Aorta (tissue), 5 donors: Measurements from ENCODE around the gene PMEPA1. TPM values are rescaled to one million over a fixed set of nuclear protein-coding genes. Genes with fewer than 3 reads are reported as not detected.

Source experiments
- ATAC-seq: fragments of 200-7000 bp; cut with Tn5 transposase; one replicate; pipeline ENCODE4 v1.9.1; 2022; ENCODE audit warnings: moderate library complexity; ENCODE audit not compliant: low FRiP score
- DNase-seq, 2 donors: peaks; one replicate each; pipeline ENCODE4 v3.0.0-alpha.2; 2020
- H3K27ac ChIP-seq, 2 donors: one replicate each; pipeline ENCODE4 v1.5.1; 2013; ENCODE audit warnings: low read length in 2 of 2, mild to moderate bottlenecking in 2 of 2, moderate library complexity in 2 of 2, control low read depth in 1 of 2, inconsistent platforms in 1 of 2, low read depth in 1 of 2
- H3K27me3 ChIP-seq, 2 donors: one replicate each; pipeline ENCODE4 v1.6.1; 2013; ENCODE audit warnings: control low read depth in 1 of 2, low read length in 1 of 2, mild to moderate bottlenecking in 1 of 2, moderate library complexity in 1 of 2; ENCODE audit not compliant: insufficient read depth in 2 of 2, control insufficient read depth in 1 of 2
- H3K36me3 ChIP-seq, 2 donors: one replicate each; pipeline ENCODE4 v1.6.1; 2013; ENCODE audit warnings: control low read depth in 1 of 2, low read length in 1 of 2, mild to moderate bottlenecking in 1 of 2; ENCODE audit not compliant: insufficient read depth in 2 of 2, control insufficient read depth in 1 of 2
- H3K4me1 ChIP-seq, 2 donors: one replicate each; pipeline ENCODE4 v1.6.1; 2013; ENCODE audit warnings: low read length in 2 of 2, control low read depth in 1 of 2, mild to moderate bottlenecking in 1 of 2, moderate library complexity in 1 of 2; ENCODE audit not compliant: insufficient read depth in 2 of 2, control insufficient read depth in 1 of 2
- H3K4me3 ChIP-seq, 2 donors: one replicate each; pipeline ENCODE4 v1.5.1; 2013; ENCODE audit warnings: low read length in 2 of 2, control low read depth in 1 of 2, mild to moderate bottlenecking in 1 of 2
- H3K9me3 ChIP-seq: one replicate; pipeline ENCODE4 v1.6.1; 2013; ENCODE audit warnings: mild to moderate bottlenecking, low read length; ENCODE audit not compliant: control insufficient read depth
- WGBS, 2 donors: extraction: QIAGEN DNeasy Blood & Tissue Kit; methylation state at CpG; one replicate each; pipeline ENCODE4 v1.1.7; 2013; 5-methylcytosine and 5-hydroxymethylcytosine counted together
- intact Hi-C, 2 donors: fragments of 100-400 bp; cut with DNase I; formaldehyde crosslinking; loops; one replicate each; pipeline versions ENCODE4 v1.14.2 to v1.15.0; 2022
- polyA plus RNA-seq, 2 donors: library from polyadenylated mRNA; stranded (reverse); fragments of 200-250 nt; gene quantifications; one replicate each; pipeline ENCODE4 v1.2.3, GENCODE V29; 2013
- total RNA-seq, 2 donors: library from RNA; stranded (reverse); fragmentation: NEBNext Ultra II Directional; extraction: Animal tissue kit (Norgen Biotek cat#: 25700); gene quantifications; one replicate each; pipeline ENCODE4 v1.2.1, GENCODE V29; 2021
- donor health status: healthy with polysubstance abuse.
- donor health status: Bipolar disorder and iron deficiency.
- donor health status: DM: no; HTN: no; CAD: no.
- donor health status: DM: no; HTN: no; CAD: no.
- donor health status: DM: yes; HTN: yes; CAD: no.

The PMEPA1 gene
- total and polyA plus RNA-seq, 4 donors = 31.4 to 188 (median 107) TPM

GRCh38 chr20:57616143-57616951 is 93.5 kb downstream of the PMEPA1 start:
- 91 to 94% methylated on average over 20 of the region's 20 CpGs for WGBS, 2 donors
- H3K4me3 ChIP-seq = no peak overlapping the region
- DNase-seq (peak; percentile 23 to 74), ATAC-seq (no peak)
- H3K4me1 ChIP-seq = no peaks in the 10 kb centered on the region
- intact Hi-C loops = no loop called here
- H3K27ac ChIP-seq = no peak overlapping the region
- H3K9me3 ChIP-seq = no peaks in the 10 kb centered on the region
- no peaks in the 10 kb centered on the region for H3K36me3 ChIP-seq
- no peaks in the 10 kb centered on the region for H3K27me3 ChIP-seq

DNA sequence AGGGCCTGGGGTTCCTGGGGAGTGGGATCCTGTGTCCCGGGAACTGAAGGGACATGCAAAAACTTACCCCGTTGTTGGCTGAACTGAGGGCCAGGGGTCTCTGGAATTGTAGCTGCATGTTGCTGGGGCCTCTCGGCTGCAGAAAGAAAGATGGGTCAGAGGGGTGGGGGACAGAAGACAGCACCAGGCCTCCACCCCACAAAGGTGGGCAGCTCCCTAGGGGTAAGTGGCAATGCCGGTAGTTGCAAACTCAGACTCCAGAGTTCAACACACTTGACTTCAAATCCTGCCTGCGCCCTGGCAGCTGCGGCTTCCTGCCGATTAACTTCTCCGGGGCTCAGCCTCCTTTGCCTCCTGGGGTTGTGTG is 94.4 kb downstream of the PMEPA1 start:
- ATAC-seq (no peak), DNase-seq (peak; percentile 14 to 57)

GRCh38 chr20:57614490-57615444 is 95.0 kb downstream of the PMEPA1 start:
- DNase-seq (peak in 1 of 2 donors; percentile 27), ATAC-seq (no peak)
- H3K27me3 ChIP-seq = no peaks in the 10 kb centered on the region
- H3K4me3 ChIP-seq = no peak overlapping the region
- H3K9me3 ChIP-seq = no peaks in the 10 kb centered on the region
- intact Hi-C loops = no loop called here
- H3K36me3 ChIP-seq = no peaks in the 10 kb centered on the region
- H3K27ac ChIP-seq = no peak overlapping the region
- H3K4me1 ChIP-seq = no peaks in the 10 kb centered on the region
- 94% methylated on average over 16 of the region's 16 CpGs for WGBS, 2 donors

More for the DNA sequence above, 94.4 kb downstream of the PMEPA1 start:
- intact Hi-C loops = no loop called here
- H3K9me3 ChIP-seq = no peaks in the 10 kb centered on the region
- no peak overlapping the region for H3K4me3 ChIP-seq
- 79 to 88% methylated on average over 8 of the region's 8 CpGs for WGBS, 2 donors
- H3K36me3 ChIP-seq = no peaks in the 10 kb centered on the region
- no peaks in the 10 kb centered on the region for H3K27me3 ChIP-seq
- no peaks in the 10 kb centered on the region for H3K4me1 ChIP-seq
- H3K27ac ChIP-seq = no peak overlapping the region

- H3K9me3 ChIP-seq = no peaks in the 10 kb centered on the region
- H3K27ac ChIP-seq = no peak overlapping the region
- DNase-seq (no peak), ATAC-seq (no peak)
- no peak overlapping the region for H3K4me3 ChIP-seq
- 89 to 92% methylated on average over 12 of the region's 12 CpGs for WGBS, 2 donors
- H3K27me3 ChIP-seq = no peaks in the 10 kb centered on the region
- intact Hi-C loops = no loop called here
- H3K36me3 ChIP-seq = no peaks in the 10 kb centered on the region
- no peaks in the 10 kb centered on the region for H3K4me1 ChIP-seq
Observed at GRCh38 chr20:57613481-57613921, 96.3 kb downstream of the PMEPA1 start.

DNA sequence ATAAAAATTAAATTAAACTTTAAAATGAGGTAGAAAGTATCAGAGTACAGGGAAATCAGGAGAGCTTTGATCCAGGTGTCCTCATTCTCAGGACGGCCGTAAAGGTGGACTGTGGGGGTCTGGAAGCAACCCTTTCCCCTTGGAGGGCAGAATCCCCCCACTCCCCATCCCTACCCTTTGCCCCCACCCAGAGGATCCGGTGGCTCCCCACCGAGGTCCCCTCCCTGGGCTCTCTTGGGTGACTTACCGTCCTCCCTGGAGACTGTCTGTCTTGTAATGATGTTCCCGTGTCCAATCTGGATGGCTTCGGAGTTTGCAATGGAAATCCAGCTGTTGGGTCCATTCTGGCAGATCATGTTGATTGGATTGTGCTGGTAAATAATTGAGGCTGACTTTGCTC is 96.9 kb downstream of the PMEPA1 start:
- DNase-seq (peak in 1 of 2 donors; percentile 19), ATAC-seq (no peak)
- 91 to 97% methylated on average over 7 of the region's 7 CpGs for WGBS, 2 donors

DNA sequence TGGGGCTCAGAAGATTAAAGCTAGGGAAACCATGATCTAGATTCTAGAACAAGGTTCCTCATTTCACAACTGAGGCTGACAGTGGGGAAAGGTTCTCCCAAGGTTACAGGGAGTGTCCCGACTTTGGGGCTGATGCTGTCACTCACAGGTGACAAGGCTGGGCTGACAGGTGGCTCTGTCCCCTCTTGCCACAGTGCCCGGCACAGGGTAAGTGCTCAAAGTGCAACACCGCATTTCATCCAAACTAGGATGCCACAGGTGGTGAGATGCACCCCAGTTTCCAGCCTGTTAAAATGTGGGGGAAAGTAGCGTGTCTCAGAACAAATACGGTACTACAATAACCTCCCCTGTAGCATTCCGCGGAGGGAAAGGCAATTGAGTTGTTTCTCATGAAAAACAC is 97.4 kb downstream of the PMEPA1 start:
- intact Hi-C loops = no loop called here
- Histone ChIP-seq H3K4me3 (no peak overlapping the region), H3K36me3 (no peaks in the 10 kb centered on the region), H3K4me1 (no peaks in the 10 kb centered on the region), H3K9me3 (no peaks in the 10 kb centered on the region), H3K27me3 (no peaks in the 10 kb centered on the region), H3K27ac (no peak overlapping the region)
- WGBS, 2 donors = 93 to 94% methylated on average over 7 of the region's 7 CpGs
- DNase-seq (no peak), ATAC-seq (no peak)

More for the DNA sequence above, 96.9 kb downstream of the PMEPA1 start:
- H3K36me3 ChIP-seq = no peaks in the 10 kb centered on the region
- H3K4me1 ChIP-seq = no peaks in the 10 kb centered on the region
- no peaks in the 10 kb centered on the region for H3K27me3 ChIP-seq
- H3K27ac ChIP-seq = no peak overlapping the region
- no peaks in the 10 kb centered on the region for H3K9me3 ChIP-seq
- intact Hi-C loops = no loop called here
- no peak overlapping the region for H3K4me3 ChIP-seq

DNA sequence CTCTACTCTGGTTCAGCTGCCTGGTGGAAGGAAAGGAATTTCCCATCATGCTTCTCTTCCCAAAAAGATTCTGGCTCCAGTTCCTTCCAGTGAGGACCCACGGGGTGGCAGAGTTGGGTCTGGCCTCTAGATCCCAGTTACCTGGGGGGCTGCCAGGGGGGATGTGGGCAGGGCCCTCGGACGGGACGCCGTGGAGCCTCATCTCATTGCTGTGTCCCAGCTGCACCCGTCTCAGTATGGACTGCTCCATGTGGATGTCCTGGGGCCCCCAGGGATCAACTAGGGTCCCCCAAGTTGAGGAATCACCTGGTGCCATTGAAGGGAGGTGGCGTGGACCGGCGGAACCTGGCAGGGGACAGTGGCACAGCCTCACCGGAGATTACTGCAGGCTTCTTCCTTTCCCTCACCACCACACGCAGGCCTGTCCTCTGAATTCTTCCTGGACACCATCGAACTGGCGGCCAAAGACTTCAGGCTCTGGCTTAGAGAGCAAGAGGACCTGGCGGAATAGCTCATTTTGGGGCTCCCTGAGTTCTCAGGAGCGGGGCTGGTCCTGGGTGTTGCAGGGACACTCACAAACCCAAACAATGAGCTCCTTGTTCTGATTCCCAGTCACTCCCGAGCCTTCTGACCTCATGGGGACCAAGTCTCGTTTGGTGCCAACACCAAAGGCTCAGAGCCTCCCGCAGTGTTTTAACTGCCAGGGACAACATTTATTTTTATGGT is 98.1 kb downstream of the PMEPA1 start:
- no peak for ATAC-seq
- Histone ChIP-seq H3K4me3 (no peak overlapping the region), H3K36me3 (no peaks in the 10 kb centered on the region), H3K27ac (no peak overlapping the region), H3K4me1 (no peaks in the 10 kb centered on the region), H3K9me3 (no peaks in the 10 kb centered on the region), H3K27me3 (no peaks in the 10 kb centered on the region)
- intact Hi-C loops = no loop called here
- WGBS, 2 donors = 81 to 86% methylated on average over 18 of the region's 18 CpGs
- DNase-seq = peak; percentile 30 to 68

DNA sequence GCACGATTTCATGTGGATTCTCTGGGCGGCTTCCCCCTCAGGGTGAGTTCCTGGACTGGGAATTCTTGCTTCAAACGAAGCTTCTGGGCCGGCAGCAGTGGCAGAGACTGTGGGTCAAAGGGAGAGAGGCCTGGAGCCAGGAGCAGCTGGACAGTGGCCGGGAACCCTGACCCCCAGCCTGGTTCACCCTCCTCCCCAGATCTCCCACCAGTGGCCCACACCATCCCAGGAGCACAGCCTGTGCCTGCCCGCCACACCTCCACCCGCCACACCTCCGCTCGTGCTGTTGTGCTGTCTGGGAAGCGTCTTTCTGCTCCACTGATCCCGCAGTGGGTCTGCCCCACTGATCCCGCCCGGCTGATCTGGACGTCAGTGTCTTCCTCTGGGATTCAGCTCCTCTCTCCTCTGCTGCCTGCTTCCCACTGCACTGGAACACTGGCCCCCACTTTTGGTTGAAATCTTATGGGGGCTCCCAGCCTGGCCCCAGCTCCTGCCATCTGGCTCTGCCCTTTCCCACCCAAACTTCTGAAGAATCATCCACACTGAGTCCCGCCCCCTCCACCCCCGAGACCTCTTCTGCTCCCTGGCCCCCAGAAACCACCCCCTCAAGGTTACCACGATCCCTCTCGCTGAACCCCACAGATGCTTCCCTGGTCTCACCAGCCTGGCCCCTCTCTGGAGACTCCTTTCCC is 99.4 kb downstream of the PMEPA1 start:
- Histone ChIP-seq H3K4me3 (no peak overlapping the region), H3K27ac (no peak overlapping the region), H3K4me1 (no peaks in the 10 kb centered on the region), H3K9me3 (no peaks in the 10 kb centered on the region), H3K27me3 (no peaks in the 10 kb centered on the region), H3K36me3 (no peaks in the 10 kb centered on the region)
- intact Hi-C loops = no loop called here
- WGBS, 2 donors = 88 to 89% methylated on average over 14 to 18 of the region's 18 CpGs
- ATAC-seq (no peak), DNase-seq (peak; percentile 35 to 66)
